Measurements from ENCODE around the gene SFXN5.

DNA sequence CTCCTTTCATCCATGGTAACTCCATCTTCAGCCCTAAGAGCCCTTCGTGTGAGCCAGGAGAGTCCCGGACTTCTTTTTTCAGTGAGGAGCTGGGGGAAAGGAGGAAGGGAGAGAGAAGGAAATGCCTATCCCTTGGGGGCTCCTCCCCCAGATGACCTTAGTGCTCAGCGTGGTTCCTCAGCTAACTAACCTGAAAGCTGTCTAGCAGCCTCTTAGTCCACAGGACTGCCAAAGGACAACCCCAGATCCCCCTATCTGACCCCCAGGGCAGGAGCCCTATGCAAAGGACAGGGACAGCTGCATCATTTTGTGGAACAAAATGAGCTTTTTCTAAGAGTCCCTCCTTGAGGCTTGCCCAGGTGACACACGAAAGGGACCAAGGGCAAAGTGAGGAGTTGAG is 176.4 kb downstream of the SFXN5 start:
- TF ChIP-seq, protein P1, sequence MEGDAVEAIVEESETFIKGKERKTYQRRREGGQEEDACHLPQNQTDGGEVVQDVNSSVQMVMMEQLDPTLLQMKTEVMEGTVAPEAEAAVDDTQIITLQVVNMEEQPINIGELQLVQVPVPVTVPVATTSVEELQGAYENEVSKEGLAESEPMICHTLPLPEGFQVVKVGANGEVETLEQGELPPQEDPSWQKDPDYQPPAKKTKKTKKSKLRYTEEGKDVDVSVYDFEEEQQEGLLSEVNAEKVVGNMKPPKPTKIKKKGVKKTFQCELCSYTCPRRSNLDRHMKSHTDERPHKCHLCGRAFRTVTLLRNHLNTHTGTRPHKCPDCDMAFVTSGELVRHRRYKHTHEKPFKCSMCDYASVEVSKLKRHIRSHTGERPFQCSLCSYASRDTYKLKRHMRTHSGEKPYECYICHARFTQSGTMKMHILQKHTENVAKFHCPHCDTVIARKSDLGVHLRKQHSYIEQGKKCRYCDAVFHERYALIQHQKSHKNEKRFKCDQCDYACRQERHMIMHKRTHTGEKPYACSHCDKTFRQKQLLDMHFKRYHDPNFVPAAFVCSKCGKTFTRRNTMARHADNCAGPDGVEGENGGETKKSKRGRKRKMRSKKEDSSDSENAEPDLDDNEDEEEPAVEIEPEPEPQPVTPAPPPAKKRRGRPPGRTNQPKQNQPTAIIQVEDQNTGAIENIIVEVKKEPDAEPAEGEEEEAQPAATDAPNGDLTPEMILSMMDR (IDR thresholded peaks at IDR 0.05): no peak
- TF ChIP-seq, protein P2, sequence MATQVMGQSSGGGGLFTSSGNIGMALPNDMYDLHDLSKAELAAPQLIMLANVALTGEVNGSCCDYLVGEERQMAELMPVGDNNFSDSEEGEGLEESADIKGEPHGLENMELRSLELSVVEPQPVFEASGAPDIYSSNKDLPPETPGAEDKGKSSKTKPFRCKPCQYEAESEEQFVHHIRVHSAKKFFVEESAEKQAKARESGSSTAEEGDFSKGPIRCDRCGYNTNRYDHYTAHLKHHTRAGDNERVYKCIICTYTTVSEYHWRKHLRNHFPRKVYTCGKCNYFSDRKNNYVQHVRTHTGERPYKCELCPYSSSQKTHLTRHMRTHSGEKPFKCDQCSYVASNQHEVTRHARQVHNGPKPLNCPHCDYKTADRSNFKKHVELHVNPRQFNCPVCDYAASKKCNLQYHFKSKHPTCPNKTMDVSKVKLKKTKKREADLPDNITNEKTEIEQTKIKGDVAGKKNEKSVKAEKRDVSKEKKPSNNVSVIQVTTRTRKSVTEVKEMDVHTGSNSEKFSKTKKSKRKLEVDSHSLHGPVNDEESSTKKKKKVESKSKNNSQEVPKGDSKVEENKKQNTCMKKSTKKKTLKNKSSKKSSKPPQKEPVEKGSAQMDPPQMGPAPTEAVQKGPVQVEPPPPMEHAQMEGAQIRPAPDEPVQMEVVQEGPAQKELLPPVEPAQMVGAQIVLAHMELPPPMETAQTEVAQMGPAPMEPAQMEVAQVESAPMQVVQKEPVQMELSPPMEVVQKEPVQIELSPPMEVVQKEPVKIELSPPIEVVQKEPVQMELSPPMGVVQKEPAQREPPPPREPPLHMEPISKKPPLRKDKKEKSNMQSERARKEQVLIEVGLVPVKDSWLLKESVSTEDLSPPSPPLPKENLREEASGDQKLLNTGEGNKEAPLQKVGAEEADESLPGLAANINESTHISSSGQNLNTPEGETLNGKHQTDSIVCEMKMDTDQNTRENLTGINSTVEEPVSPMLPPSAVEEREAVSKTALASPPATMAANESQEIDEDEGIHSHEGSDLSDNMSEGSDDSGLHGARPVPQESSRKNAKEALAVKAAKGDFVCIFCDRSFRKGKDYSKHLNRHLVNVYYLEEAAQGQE (IDR thresholded peaks at IDR 0.05; ENCODE audit: insufficient read depth in 1 of 2, low read depth in 2 of 2, low read length in 1 of 2): no peak
- TF ChIP-seq POLR2AphosphoS5 (IDR thresholded peaks at IDR 0.05; ENCODE audit: low read depth, low read length) (no peak), SIN3A (IDR thresholded peaks at IDR 0.05; ENCODE audit: borderline replicate concordance, insufficient read depth, low read depth, low read length) (no peak), TCF7L2 (IDR thresholded peaks at IDR 0.05; ENCODE audit: low read depth, low read length) (no peak)

All from Panc1 (cell line).